A549 treated with CpdA at 1 μM for 4 hours (cell line): ENCODE measurements around the gene LIF. TPM values are rescaled to one million over a fixed set of nuclear protein-coding genes. Genes with fewer than 3 reads are reported as not detected.

Source experiments
- total RNA-seq: library from RNA; stranded (reverse); fragments of 200-300 nt; extraction: Qiagen RNA extraction; gene quantifications from 5 replicates; pipeline ENCODE4 v1.2.3, GENCODE V29; 2022; ENCODE audit warnings: low read depth

Gene LIF
- total RNA-seq: 33.9 to 49.9 TPM (median 45.0 TPM) in 5 replicates

GRCh38 chr22:30245985-30246813, at the start of gene LIF:
Gene LIF, minus strand, starts transcription at chr22:30246759. Its CDS starts 64 bp downstream, at chr22:30246695.

GRCh38 chr22:30289141-30289979, 42.8 kb upstream of the LIF start, which contains the start of gene CASTOR1:
Gene CASTOR1, minus strand, starts transcription at chr22:30289505. Its CDS starts 8 bp downstream, at chr22:30289497.

GRCh38 chr22:30266445-30267381, 20.2 kb upstream of the LIF start, which contains the start of gene OSM:
Gene OSM, minus strand, starts transcription at chr22:30266851. Its CDS starts 52 bp downstream, at chr22:30266799.

Other genes starting within 250 kb of the LIF start
- not detected in 5 replicates for gene HORMAD2, start 166.3 kb downstream of the LIF start, total RNA-seq
- gene OSM, start 20.1 kb upstream of the LIF start, total RNA-seq: 0.02 to 0.09 TPM in 2 of 5 replicates, not detected in the others
- 4.9 to 8.7 TPM (median 6.5 TPM) in 5 replicates for gene CASTOR1, start 42.7 kb upstream of the LIF start, total RNA-seq
- gene TBC1D10A, start 80.2 kb upstream of the LIF start, total RNA-seq: 9.2 to 12.7 TPM (median 12.4 TPM) in 5 replicates
- gene SF3A1, start 110.1 kb upstream of the LIF start, total RNA-seq: 45.0 to 70.0 TPM (median 61.9 TPM) in 5 replicates
- 2.2 to 3.3 TPM (median 3.2 TPM) in 5 replicates for gene CCDC157, start 110.2 kb upstream of the LIF start, total RNA-seq
- 16.0 to 20.7 TPM (median 17.3 TPM) in 5 replicates for gene RNF215, start 140.7 kb upstream of the LIF start, total RNA-seq
- 18.4 to 36.4 TPM (median 24.9 TPM) in 5 replicates for gene SEC14L2, start 150.3 kb upstream of the LIF start, total RNA-seq
- gene MTFP1, start 179.0 kb upstream of the LIF start, total RNA-seq: 70.1 to 77.3 TPM (median 72.6 TPM) in 5 replicates
- not detected in 5 replicates for gene SEC14L3, start 225.3 kb upstream of the LIF start, total RNA-seq